GM04503 (cell line): Measurements from ENCODE around the gene CDR2L.
A peak's percentile ranks its signal among the peaks of the same experiment; 100 is the strongest.
"Not testable (repeated sequence)": the region's sequence is repeated elsewhere in the genome, so short reads cannot be mapped to it uniquely, and the experiment has no call there.

Source experiments
- DNase-seq: peaks from one replicate; pipeline ENCODE4 v3.0.0-alpha.2; 2012; ENCODE audit warnings: low read depth

CDR2L gene

GRCh38 chr17:75011401-75012095, 24.1 kb downstream of the CDR2L start:
- no peak for DNase-seq

GRCh38 chr17:75012096-75012345, 24.6 kb downstream of the CDR2L start:
- DNase-seq, result no peak

GRCh38 chr17:75012346-75013091, 25.1 kb downstream of the CDR2L start, which contains the start of gene MRPL58:
MRPL58 (plus strand) TSS chr17:75012670; CDS start chr17:75012687, 17 bp downstream.
- no peak for DNase-seq

DNA sequence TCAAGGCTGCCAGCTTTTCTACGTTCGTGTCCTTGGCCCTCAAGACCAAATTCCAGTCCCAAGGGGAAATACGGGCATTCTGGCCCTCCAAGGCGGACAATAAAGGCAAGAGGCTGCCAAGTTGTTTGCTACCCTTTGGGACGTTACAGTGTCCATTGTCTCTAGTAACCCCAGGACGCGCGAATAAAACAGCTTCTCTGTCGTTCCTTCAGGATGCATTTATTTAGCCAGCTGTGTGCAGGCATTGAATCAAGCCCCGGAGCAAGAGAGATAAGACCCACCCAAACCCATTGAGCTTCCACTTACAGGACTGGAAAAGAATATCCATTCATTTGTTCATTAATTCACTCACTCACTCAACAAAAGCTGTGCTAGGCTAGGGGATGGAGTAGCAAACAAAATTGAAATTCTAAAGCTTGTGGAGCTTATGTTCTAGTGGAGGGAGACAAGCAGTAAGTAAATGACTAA, 25.7 kb downstream of the CDR2L start:
- DNase-seq, result no peak

DNA sequence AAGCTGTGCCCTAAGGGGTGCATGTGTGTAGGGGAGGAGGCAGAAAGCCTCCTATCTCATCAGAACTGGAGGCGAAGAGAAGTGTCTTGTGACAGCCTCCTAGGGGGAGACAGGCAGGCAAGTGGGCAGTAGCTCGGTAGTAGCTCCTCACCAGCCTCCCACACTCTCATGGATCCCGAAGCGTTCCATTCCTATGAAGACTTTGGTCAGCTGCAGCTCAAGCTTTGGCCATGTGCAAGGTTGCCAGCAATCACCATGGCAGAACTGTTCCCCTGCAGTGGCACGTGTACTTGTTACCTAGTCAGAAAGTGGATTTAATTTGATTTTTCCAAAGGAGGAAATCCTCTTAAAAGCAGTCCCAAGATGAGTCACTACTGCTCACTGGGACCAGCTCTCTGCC, 31.7 kb downstream of the CDR2L start:
- DNase-seq, result no peak

- no peak for DNase-seq
Observed at GRCh38 chr17:75019710-75020109, 32.3 kb downstream of the CDR2L start.

GRCh38 chr17:75020331-75021110, 33.1 kb downstream of the CDR2L start:
- DNase-seq, result no peak

GRCh38 chr17:75024686-75025397, 37.4 kb downstream of the CDR2L start:
- DNase-seq, result no peak

- DNase-seq, result not testable (repeated sequence)
Observed at GRCh38 chr17:75025398-75025734, 37.9 kb downstream of the CDR2L start.

- not testable (repeated sequence) for DNase-seq
Observed at GRCh38 chr17:75026650-75027049, 39.2 kb downstream of the CDR2L start.

DNA sequence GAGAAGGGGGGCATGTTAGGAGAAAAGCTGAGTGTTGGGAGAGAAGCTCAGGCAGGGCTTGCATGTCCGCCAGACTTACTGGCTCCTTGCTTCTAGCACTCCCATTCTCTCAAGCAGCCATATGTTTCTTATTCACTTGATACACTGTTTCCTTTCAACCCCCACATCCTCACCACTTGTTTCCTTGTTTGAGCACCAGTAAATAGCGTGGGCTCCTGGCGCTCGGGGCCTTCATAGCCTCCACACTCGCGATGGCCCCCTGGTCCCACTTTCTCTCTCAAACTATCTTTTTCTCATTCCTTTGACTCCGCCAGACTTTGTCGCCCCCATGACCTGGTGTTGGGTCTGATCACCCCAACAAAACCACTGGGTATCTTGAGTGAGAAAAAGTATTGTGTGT, 42.7 kb downstream of the CDR2L start:
- no peak for DNase-seq

DNA sequence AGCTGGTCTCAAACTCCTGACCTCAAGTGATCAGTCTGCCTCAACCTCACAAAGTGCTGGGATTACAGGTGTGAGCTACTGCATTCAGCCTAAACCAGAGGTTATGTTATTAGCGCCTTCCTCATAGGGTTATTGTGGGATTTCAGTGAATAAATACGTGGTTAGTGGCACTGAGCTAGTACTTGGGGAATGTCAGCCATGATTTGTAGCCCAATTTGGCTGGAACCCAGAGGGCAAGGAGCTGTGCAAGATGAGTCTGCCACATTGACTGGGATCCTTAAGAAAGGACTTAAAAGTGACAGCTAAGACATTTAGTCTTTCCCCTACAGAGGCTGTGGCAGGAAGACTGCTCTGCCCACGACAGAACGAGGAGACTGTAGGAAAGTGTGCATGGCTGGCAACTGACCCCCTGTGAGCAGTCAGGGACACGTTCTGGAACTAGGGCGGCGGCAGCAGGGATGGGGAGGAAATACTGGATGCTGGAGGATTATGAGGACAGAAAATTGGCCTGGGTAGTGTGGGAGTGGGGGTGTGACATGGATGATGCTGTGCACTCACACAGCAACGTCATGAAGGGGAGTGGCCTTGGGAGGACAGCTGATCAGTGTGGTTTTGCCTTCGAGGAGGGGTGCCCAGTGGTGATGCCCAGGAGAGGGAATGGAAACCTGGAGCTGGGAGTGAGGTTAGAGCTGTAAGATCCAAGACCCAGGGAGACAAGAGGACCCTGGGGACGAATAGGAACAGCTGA, 44.7 kb downstream of the CDR2L start:
- peak; percentile 54 for DNase-seq

GRCh38 chr17:75032720-75033280, 45.4 kb downstream of the CDR2L start:
- DNase-seq, result no peak

DNA sequence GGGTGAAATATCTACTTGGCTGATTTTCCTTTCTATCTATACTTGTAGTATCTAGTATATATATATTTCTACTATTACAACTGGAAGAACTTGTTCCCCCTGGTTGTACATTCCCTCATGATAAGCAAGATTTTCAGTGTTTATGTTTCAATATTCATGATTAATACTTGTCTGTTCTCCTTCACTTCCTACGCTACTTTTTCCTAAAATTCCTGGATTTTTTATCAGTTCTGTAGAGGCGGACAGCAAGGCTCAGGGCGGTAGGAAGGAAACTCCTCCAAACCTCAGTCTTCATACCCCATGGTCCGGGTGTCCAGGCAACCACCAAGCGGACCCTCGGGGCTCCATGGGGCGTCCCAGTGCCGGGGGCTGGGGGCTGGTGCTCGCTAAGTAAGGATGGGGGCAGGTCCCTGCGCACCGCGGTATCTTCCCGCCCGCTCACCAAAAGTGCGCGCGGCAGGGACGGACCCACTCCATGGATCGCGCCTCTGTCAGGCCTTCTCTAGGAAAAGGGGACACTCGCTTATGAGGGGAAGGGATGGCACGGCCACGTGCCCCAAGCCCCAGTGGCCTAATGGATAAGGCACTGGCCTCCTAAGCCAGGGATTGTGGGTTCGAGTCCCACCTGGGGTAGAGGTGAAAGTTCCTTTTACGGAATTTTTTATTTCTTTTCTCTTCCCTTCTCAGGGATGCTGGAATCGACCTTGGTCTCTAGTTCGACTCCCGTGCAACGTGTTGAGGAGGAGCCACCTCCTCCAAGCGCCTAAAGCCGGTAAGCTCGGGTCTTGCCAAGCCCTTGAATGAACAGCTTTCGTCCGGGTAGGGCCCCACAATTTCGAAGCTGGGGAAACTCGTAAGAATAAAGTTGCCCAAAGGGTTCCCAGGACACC, 46.2 kb downstream of the CDR2L start:
- peak; percentile 71 for DNase-seq

DNA sequence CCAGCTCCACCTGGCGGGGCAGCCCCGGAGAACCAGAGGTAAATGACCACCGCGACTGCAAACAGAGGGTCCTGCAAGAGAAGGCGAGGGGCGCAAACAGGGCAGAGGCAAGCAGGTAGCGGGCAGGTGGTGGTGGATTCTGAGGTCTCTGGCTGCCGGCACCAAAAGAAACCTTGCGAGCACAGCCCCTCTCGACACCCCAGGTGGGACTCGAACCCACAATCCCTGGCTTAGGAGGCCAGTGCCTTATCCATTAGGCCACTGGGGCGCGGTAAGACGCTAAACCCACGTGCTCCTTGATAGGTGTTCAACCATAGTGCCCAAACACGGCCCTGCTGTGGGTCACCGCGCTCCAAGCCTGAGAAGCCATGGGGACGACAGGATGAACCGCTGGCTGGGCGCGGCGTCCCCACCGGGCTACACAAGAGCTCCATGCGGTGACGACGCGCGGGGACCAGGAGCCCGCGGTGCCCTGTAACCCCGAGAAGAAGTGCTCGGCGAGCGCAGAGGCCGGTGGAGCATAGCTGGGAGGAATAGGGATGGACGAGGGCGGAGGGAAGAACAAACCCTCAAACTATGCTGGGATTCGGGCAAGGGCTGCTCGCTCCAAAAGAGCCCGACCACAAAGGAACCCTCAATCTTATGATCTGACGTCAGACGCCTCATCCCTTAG, 46.9 kb downstream of the CDR2L start:
- DNase-seq, result peak; percentile 59

- DNase-seq, result peak; percentile 65
Observed at GRCh38 chr17:75036643-75037268, 49.3 kb downstream of the CDR2L start.

DNA sequence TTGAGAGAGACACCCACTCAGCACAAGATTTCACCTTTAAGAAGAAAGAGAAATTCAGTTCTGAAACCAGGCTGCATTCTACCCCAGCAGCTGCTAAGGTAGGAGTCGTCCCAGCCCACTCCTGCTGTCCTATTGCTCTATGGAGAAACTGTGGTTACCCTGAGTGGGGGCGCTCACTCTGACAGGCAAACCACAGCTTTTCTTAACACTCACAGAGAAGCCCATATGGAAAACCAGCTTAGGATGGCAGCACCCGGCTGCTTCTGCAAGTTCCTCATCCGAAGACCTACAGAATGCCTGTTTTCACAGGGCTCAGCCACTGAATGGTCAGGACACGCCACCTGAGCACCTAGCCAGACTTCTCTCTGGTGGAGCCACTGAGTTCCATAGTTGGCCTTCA, 51.8 kb downstream of the CDR2L start:
- DNase-seq, result no peak

DNA sequence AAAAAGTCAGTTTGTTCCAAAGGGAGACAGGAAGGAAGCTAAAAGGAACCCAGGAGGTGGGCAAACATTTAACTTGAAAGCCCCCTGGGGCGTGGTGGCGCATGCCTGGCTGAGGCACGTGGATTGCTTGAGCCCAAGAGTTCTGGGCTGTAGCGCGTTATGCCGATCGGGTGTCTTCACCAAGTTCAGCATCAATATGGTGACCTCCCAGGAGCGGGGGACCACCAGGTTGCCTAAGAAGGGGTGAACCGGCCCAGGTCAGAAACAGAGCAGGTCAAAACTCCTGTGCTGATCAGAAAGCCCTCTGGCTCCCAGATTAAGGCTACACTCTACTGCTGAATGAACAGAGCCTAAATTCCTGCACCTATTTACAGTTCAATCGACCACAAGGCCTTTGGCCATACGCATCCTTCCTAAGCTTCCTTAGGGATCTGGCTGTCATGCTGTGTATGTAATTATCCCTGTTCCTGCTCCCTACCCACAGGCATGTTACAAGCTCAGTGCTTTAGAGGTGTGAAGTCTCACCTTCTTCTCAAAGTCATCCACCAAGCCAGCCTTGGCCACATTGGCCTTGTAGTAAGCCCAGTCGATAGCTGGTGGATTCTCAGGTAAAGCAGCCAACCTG, 54.3 kb downstream of the CDR2L start:
- DNase-seq, result no peak

- DNase-seq, result not testable (repeated sequence)
Observed at GRCh38 chr17:75043789-75044188, 56.4 kb downstream of the CDR2L start.
